Measurements from ENCODE around the gene DDX54.

GRCh38 chr12:113186666-113187325 lies 1.5 kb upstream of the DDX54 start:
- TF ChIP-seq EZH2 (IDR thresholded peaks at IDR 0.05; ENCODE audit: insufficient read depth, poor library complexity, severe bottlenecking) (no peak), EZH2phosphoT487 (IDR thresholded peaks at IDR 0.05; ENCODE audit: insufficient read depth, low read depth) (no peak)
